Activated CD4-positive, CD25-positive, alpha-beta regulatory T cell treated with anti-CD3 and anti-CD28 coated beads, Interleukin-2, amount 50 U/mL, for 16 hours (primary cell): ENCODE data around the gene RPS21.
A peak's percentile ranks its signal among the peaks of the same experiment; 100 is the strongest.

ENCODE experiments used
- DNase-seq: peaks from one replicate; pipeline ENCODE4 v3.0.0-alpha.2; 2020; ENCODE audit warnings: low read depth, low spot score

The RPS21 gene

DNA sequence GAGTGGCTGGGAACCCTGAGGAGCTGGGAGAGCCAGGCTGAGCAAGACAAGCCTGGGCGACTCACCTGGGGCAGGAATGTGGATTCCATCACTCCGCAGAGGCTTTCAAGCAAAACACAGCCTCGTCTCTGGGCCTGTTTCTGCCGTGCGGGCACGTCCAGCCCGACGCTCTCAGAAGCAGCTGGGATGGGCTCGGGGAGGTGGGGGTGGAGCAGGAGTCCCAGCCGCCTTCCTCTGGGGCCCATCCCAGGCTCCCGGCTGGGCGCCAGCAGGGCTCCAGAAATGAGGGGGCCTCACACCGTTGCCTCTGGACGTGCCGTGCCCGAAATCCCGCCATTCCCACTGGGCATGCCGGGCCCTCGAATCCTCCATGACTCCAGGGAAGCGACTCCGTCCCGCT is 8.7 kb upstream of the RPS21 start:
- no peak for DNase-seq

DNA sequence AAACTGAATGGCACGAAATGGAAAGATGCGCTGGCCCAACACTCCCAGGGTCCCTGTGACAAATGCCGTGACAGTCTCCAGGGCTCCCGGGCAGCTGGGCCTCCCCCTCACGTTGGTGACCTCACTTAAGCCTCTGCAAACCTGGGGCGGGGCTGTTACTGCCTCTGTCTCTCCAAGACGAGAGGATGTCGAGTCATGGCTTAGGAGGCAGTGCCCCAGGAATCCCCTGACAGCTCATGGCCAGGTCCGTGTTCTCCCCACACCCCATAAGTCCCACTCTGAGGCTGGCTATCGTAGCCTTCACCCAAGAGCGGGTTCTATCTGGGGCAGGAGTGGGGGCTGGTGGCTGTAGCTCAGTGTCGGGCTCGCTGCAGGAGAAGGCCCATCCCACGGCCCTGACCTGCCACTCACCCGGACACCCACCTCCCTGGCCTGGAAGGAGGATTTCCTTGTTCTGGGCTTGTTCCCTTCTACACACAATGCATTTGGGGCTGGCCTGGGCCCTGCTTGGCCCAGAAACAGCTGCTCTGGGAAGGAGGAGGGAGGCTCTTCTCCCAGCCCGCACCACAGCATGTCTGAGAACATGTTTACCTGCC is 5.6 kb upstream of the RPS21 start:
- DNase-seq, result no peak

DNA sequence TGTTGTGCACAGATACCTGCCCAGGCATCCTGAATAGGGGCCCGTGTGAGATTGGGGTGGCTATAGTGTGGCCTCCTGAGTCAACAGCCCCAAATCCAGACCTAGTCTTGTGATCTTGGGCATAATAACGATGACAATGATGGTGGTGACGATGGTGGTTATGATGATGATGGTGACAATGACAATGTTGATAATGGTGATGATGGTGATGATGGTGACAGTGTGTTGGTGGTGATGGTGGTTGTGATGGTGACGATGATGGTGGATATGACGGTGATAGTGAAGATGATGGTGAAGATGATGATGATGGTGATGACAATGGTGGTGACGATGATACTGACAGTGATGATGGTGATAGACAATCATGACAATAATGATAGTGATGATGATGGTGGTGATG is 5.1 kb upstream of the RPS21 start:
- no peak for DNase-seq

DNA sequence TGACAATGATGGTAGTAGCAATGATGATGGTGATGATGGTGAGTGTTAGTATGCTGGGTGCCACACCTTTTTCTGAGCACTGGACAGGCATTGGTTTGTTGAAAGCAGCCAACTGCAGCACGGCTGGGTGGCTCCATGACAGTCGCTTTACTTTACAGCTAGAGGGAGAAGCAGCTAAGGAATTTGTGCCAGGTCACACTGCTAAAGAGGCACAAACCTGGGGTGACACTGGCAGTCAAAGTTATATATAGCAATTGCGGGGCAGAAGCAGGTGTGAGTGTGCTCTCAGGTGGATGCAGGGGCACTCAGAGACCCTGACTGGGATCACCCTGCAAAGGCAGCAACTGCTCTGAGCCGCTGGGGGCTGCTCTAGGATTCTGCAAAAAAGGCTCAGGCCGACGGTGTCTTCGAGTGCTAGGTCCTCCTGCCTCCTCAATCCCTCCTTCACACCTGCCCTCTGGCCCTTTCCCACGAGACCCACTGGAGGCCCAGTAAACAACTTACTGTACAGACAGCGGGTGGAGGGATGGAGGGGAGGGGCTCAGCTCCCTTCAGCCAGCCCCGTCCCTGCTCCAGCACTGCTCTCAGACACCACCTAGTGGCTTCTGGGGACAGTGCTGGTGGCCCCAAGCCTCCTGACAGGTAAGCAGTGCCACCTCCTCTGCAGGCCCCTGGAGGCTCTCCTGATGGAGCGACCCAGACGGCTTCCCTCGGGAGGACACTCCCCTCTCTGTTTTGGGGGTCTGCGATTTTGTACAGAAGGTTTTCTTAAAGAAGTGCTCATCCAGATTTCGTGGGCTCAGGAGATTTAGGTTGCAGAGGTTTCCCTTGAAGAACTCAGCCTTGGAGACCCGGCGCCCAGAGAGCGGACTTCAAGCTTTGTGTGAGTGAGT is 4.4 kb upstream of the RPS21 start:
- DNase-seq, result peak; percentile 48

DNA sequence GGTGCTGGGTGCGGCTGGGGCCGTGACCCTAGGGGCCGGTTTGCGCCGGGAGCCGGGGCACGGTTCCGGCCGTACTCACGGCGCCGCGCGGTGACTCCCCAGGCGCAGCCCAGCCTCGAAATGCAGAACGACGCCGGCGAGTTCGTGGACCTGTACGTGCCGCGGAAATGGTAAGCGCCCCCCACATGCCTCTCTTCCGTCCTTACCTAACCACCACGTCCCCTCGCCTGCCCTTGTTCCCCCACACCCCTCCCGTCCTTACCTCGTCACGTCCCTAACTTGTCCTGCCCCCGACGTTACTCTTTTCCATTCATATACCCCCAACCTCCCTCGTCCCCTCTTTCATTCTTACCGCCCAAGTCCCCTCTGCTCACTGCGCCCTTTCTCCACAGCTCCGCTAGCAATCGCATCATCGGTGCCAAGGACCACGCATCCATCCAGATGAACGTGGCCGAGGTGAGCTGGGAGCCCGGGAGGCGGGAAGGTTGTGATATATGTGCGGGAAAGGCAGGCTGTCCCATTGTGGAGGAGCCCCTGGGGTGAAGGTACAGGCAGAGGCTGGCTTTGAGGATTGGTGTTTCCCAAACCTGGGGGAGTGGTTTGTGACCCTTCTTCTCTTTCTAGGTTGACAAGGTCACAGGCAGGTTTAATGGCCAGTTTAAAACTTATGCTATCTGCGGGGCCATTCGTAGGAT is 463 bp downstream of the RPS21 start:
- DNase-seq, result no peak

DNA sequence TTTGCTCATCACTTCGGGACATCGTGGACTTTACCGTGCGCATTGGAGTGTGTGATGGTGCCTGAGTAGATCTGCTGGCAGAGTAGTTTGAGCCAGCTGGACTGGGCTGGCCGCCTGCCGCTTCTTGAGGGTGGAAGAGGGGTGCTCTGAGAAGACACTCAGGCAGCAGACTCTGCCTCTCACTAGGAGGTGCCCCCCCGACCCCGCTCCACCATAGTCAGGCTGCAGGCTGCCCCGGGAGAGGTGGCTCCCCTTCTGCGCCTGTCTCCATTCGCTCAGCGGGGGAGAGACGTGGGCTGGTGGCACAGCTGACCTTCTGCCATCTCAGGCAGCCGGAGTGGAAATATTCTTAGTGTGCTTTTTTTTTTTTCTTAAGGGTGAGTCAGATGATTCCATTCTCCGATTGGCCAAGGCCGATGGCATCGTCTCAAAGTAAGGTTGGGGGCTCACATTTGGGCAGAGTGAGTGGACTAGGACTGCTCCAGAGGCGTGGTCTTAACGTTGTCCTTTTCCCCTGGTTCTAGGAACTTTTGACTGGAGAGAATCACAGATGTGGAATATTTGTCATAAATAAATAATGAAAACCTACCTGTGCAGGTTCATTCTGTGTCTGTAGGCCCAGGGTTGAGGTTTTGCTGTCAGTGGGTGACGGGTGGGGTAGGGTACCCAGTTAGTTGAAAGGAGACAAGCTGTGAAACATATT is 1.2 kb downstream of the RPS21 start:
- DNase-seq, result no peak

DNA sequence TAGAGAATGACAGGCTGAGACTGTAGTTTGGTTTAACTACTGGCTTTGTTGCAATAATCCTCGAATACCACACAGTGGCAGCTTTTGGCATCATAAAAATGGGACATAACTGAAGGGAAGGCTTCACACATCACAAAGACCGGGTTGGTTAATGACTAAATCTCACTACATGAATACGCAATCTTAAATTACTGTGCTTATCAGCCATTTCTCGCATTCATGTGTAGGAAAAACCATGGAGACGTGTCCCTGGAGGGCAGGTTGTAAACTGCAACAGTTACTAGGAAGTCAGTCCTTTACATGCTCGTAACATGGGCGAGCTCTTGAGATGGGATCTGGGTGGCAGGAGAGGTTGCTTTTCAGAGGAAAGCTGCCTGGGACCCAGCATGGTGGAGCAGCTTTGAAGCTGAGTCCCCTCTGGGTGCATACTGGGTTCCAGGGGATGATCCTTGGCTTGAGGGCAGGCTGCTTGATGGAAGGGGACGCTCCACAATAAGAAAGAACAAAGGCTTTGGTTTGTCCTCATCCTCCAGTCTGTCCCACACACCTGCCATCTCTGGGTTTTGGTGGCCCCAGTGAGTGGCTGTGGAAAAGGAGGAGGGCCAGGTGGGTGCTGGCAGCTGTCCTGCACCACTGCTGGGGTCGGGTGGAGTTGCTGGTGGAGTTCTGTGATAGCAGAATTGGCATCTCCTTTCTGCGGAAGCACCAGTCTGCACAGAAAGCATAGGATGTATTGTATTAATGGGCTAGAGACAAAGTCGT is 2.1 kb downstream of the RPS21 start:
- DNase-seq, result no peak

DNA sequence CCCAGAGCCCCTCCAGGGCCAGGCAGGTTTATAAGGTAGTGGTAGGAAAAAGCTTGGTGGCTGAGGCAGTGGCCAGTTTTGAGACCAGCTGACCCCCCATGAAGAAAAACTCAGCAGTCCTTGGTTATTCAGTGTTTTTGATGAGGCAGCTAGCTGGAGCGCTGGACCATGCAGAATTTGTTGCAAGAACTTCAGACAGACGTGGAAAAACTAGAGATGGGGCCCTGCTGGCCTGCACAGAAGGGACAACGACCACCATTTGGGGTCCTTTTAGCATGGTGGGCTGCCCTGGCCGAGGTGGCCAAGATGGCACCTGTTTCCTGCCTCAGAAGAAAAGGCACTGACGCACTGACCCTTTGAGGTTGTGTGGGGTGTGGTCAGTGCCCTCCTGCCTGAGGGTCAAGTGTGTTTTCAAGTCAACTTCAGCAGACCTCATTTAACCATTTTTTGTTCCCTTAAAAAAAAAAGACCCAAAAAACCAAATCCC is 2.7 kb downstream of the RPS21 start:
- no peak for DNase-seq

DNA sequence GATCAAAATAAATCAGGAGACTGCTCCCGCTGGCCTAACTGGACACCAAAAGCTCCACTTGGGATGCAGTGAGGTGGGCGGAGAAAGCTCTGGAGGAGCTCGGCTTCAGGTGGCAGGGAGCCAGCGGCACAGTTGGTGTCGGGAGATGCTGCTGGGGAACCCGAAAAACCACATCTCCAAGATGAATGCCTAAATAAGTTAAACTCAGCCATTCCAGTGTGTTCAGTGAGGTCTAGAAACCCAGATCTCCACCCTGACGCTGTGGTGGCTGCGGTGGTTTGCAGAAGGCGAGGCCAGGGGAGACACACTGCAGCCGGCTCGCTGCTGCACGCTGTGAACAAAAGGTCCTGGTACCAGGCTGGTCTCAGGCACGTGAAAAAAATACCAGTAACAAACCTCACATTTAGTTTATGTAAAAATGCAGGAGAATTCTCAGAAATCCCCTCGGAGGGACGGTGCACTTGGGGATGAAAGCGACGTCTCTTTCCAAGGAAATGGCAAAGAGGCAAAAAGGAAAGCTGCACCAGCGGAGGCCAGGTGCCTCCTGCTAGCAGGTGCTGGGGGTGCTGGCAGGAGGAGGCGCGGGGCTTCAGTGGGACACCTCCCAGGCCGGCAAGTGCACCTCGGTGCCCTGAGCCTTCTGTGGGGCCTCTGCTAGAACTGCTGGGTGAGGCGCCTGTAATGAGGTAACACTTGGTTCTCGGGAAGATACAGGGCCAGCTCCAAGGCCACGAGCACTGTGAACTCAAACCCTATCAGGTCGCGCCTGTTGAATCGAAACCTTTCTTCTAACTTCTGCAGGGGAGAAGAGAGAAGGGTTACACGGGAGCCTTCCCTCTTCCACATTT is 3.6 kb downstream of the RPS21 start:
- DNase-seq, result no peak

DNA sequence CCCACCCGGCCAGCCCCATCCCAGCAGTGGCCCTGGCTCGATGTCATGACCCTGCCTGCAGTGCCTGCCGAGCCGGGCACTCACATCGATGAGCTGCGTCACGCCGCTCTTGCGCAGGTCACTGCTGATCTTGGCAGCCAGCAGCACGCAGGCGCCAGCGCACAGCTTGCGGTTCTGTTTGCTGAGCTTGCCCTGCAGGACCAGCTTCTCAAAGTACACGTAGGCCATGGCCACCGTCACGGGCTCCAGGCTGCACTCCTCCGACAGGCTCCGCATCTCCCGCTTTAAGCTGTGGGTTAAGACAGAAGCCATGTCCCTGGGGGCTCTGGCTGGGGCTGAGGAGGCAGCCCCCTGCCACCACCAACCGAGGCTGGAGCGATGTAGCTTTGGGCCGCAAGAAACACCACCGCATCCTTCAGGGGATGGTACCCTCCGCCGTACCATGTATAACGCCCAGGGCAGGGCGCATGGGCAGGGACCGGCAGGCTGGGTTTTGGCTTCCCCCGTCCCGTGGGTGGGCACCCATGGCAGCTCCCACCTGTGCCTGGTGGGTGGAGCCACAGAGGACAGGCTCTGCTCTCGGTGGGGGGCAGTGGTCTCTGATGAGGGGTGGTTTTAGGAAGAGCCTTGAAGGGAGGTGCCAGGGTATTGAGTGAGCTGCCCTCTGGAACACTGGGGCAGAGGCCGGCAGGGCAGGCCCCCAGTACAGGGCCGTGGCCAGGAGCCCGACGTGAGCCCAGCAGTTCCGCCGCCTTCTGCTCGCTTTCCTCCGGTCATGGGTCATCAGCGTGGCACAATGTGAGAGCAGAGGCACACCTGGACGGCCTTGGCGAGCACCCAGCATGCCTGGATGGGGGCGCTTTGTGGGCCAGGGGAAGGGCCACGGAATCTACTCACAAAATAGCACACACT is 4.5 kb downstream of the RPS21 start:
- DNase-seq, result no peak

DNA sequence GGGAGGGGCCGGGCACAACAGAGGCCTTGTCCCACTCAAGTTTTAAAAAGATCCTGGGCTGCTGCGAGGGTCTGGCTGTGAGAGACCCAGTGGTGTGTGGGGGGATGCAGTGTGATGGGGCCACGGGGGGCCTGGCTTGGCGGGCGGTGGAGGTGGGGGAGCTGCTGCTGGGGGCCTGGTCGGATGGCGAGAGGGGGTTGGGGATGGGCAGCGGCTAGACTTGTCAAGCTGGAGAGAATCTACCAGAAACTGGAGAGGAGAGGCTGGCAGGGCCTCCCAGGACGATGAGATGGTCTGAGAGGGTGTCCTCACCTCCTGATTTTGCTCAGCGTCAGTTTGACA is 5.1 kb downstream of the RPS21 start:
- DNase-seq, result no peak

DNA sequence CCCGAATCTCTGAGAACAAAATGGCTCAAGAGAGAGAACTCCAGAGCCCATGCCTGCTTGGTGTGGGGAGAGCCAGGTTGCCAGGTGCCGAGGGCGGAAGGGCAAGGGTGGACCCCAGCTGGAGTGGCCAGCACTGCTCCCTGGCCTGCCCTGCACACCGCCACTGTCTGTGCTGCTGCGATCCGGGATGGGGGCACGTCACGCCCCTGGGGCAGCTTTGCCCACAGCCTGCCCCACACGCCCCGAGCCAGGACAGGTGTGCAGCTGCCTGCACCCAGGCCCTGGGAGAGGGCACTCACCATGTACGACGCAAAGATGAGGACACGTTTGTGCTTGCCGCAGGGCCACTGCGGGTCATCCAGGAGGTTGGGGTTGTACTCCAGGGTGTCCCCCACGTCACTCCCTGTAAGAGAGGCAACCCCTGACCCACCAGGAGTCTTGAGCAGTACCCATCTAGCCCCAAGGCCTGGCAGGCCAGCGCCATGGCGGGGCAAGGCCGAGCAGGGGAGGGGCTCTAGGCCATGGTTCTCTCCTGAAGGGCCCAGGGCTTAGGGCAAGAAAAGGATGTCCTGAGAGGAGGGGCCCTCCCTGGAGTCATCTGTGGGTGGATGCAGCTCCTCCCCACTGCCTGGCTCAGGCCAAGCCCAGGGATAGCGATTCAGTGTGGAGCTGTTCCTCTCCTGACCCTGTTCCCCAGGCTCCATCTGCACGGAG is 5.9 kb downstream of the RPS21 start:
- DNase-seq, result no peak

DNA sequence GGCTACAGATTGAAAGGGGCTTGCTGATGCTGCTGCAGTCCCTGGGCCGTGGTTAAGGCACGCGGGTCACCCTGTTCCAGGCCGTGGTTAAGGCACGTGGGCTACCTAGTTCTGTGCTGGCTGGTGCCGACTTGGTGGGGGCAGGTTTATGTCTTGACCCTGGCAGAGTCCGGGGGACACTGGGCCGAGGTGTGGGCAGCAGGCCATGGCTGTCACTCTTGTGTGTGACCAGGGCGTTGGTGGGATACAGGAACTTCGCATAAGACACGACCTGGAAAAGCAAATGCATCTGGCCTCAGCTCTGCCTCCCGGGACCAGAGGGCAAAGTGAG is 6.4 kb downstream of the RPS21 start:
- DNase-seq, result no peak

DNA sequence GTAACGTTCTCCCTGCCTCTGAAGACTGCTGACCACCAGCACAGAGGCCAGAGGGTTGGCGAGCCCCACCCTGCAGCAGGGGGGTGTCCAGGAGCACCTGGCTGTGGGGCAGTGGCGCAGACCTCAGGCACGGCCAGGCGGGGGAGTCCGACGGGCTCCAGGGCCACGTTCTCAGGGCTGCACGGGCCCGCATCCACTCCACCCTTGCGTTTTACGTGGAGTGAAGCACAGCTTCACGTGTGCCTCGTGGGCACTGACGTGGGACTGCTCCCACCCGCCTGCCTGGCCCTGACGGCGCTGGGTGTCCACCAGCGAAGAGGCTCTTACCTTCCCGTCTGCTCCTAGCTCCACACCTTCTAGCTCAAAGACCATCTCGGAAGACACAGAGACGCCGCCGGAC is 6.9 kb downstream of the RPS21 start:
- DNase-seq, result no peak

DNA sequence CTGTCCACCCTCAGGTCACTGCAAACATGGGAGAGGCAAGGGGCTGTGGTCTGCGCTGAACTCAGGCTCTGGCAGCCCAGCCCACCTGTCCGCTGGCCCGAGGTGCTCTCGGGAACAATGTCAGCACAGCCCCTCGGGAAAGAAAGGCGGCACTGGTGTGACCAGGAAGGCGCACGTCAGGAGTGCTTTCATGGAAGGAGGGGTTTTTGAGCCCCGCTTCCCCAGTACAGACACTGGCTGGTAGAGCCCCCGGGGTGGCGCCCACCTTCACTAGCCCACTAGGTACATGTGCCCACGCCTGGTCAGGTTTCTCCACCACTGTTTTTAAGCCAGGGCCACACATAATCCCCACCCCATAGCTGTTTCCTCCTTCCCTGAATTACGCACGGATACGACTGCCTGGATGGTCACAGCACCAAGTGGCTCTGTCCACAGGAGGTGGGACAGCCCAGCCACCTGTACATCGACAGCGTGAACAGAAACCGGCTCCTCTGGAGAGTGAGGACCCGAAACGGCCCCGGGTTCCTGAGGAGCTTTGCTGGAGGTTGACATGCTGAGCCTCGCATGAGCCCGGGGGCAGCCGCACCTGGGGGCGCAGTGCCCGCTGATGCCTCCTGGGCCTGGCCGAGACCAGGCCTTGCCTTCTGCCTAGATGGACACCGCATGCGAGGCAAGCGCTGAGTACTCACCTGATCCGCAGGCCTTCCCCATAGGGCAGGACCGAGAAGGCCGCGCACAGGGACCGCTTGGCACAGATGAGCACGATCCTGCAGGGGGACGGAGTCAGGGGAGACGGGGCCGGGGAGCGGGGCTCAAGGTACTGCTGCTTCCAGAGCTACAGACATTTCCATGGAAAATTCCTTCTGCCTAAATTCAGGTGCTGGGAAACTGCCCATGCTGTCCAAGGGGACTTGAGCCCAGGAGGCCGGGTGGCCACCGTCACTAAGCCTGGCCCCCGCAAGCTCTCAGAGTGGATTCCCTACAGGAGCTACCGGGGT is 7.6 kb downstream of the RPS21 start:
- DNase-seq, result no peak

DNA sequence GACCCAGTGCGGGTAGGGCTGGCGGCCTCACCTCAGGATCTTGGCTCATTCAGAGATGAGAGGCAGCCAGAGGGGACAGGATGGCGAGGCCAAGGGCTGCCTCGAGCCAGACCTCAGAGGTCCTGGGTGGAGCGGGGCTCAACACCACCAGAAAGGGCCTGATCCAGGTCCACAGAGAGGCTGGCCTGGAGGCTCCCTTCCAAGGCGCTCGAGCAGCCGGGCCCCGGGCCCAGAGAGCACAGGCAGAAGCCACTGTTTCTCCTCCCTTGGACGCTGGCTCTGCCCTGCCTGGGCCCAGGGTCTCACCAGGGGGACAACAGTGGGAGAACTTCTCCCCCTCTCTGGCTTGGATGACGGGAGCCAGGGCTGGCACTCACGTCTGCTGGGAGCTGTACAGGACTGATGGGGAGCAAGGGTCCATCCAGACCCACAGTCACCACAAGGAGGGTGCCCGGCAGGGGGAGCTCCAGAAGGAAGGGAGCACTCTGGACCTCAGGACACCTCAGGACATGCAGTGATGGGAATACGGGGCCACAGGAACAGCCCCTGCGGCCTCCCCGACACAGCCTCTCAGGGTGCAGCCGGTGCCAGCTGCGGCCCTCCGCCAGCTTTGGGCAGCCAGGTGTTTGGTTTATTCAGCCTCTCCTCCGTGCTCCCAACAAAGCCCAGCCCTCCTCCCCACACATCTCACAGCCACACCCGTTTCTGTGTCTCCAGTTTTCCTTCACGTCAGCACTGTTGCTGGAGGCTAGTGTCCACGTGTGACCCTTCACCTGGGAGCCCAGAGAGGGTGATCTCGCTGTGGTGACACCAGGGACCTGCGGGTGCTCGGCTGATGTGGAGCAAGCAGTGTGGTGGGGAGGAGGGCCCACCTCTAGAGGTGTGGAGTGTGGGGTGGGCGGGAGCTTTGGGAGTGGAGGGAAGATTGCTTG is 8.7 kb downstream of the RPS21 start:
- DNase-seq, result no peak
